Measurements from ENCODE around the gene RNF125.

RNF125 gene

GRCh38 chr18:32018331-32019250 is at the start of gene RNF125:
RNF125 (plus strand) TSS chr18:32018825; CDS start chr18:32018864, 39 bp downstream.
- DNase-seq (ENCODE audit: low read depth), result peak; percentile 61
- TF ChIP-seq CTCF (IDR thresholded peaks at IDR 0.05; ENCODE audit: control insufficient read depth, extremely low read depth, insufficient read depth), result no peak
- peak within 1 kb of the TSS; percentile 62 for H3K4me3 ChIP-seq (ENCODE audit: low read depth, low read length)

GRCh38 chr18:31970617-31971016 is 48.0 kb upstream of the RNF125 start:
- no peak for TF ChIP-seq CTCF (IDR thresholded peaks at IDR 0.05; ENCODE audit: control insufficient read depth, extremely low read depth, insufficient read depth)
- no peak for DNase-seq (ENCODE audit: low read depth)
- H3K4me3 ChIP-seq (ENCODE audit: low read depth, low read length), result no peak overlapping the region

- no peak for DNase-seq (ENCODE audit: low read depth)
- no peak overlapping the region for H3K4me3 ChIP-seq (ENCODE audit: low read depth, low read length)
- no peak for TF ChIP-seq CTCF (IDR thresholded peaks at IDR 0.05; ENCODE audit: control insufficient read depth, extremely low read depth, insufficient read depth)
Observed at GRCh38 chr18:31973929-31974546, 44.6 kb upstream of the RNF125 start.

GRCh38 chr18:31976242-31976641 is 42.4 kb upstream of the RNF125 start:
- no peak for TF ChIP-seq CTCF (IDR thresholded peaks at IDR 0.05; ENCODE audit: control insufficient read depth, extremely low read depth, insufficient read depth)
- H3K4me3 ChIP-seq (ENCODE audit: low read depth, low read length), result no peak overlapping the region
- DNase-seq (ENCODE audit: low read depth), result no peak

GRCh38 chr18:31977270-31977872 is 41.3 kb upstream of the RNF125 start:
- DNase-seq (ENCODE audit: low read depth), result peak; percentile 30
- TF ChIP-seq CTCF (IDR thresholded peaks at IDR 0.05; ENCODE audit: control insufficient read depth, extremely low read depth, insufficient read depth), result peak; percentile 76

GRCh38 chr18:31978616-31979015 is 40.0 kb upstream of the RNF125 start:
- no peak for TF ChIP-seq CTCF (IDR thresholded peaks at IDR 0.05; ENCODE audit: control insufficient read depth, extremely low read depth, insufficient read depth)
- no peak for DNase-seq (ENCODE audit: low read depth)
- H3K4me3 ChIP-seq (ENCODE audit: low read depth, low read length), result no peak overlapping the region

More at GRCh38 chr18:31977270-31977872, 41.3 kb upstream of the RNF125 start:
- H3K4me3 ChIP-seq (ENCODE audit: low read depth, low read length), result no peak overlapping the region
